Smooth muscle cell (in vitro differentiated cells): ENCODE measurements around the gene LRRK2. TPM values are rescaled to one million over a fixed set of nuclear protein-coding genes. Genes with fewer than 3 reads are reported as not detected.

Source experiments
- DNase-seq: peaks from one replicate; lab custom pipeline; 2025; ENCODE audit not compliant: unreplicated experiment; lab: John Stamatoyannopoulos, UW
- H2AFZ ChIP-seq: fragments of 200-600 bp; sonication (generic); 2 replicates; pipeline ENCODE4 v1.6.0; 2016; ENCODE audit warnings: antibody characterized with exemption, low read depth, mild to moderate bottlenecking
- H3F3A ChIP-seq: fragments of 200-600 bp; sonication (generic); 2 replicates; pipeline ENCODE4 v1.6.0; 2017; ENCODE audit warnings: antibody characterized with exemption, low read depth
- H3K27ac ChIP-seq: fragments of 200-600 bp; sonication (generic); 2 replicates; pipeline ENCODE4 v1.5.1; 2016; ENCODE audit warnings: low read depth, mild to moderate bottlenecking
- H3K27me3 ChIP-seq: fragments of 200-600 bp; sonication (generic); 2 replicates; pipeline ENCODE4 v1.6.1; 2016; ENCODE audit warnings: low read depth, mild to moderate bottlenecking
- H3K36me3 ChIP-seq: fragments of 200-600 bp; sonication (generic); 2 replicates; pipeline ENCODE4 v1.5.1; 2016; ENCODE audit warnings: low read depth
- H3K4me1 ChIP-seq: fragments of 200-600 bp; sonication (generic); 2 replicates; pipeline ENCODE4 v1.5.1; 2016; ENCODE audit warnings: low read depth
- H3K4me2 ChIP-seq: fragments of 200-600 bp; sonication (generic); 2 replicates; pipeline ENCODE4 v1.6.0; 2016; ENCODE audit warnings: mild to moderate bottlenecking
- H3K4me3 ChIP-seq: fragments of 200-600 bp; sonication (generic); 2 replicates; pipeline ENCODE4 v1.5.1; 2016; ENCODE audit warnings: mild to moderate bottlenecking
- H3K79me2 ChIP-seq: fragments of 200-600 bp; sonication (generic); 2 replicates; pipeline ENCODE4 v1.6.0; 2016; ENCODE audit warnings: low read depth, mild to moderate bottlenecking
- H3K9ac ChIP-seq: fragments of 200-600 bp; sonication (generic); 2 replicates; pipeline ENCODE4 v1.6.0; 2016; ENCODE audit warnings: low read depth
- H3K9me3 ChIP-seq: fragments of 200-600 bp; sonication (generic); replicated peaks from 2 replicates; pipeline ENCODE4 v1.5.1; 2016; ENCODE audit warnings: low read depth
- H4K20me1 ChIP-seq: fragments of 200-600 bp; sonication (generic); 2 replicates; pipeline ENCODE4 v1.6.0; 2016; ENCODE audit warnings: low read depth
- CTCF ChIP-seq: fragments of 200-600 bp; sonication (generic); IDR thresholded peaks from 2 replicates; pipeline ENCODE4 v1.5.1; 2017; ENCODE audit warnings: borderline replicate concordance, mild to moderate bottlenecking, antibody characterized with exemption; ENCODE audit not compliant: insufficient read depth, poor library complexity, severe bottlenecking
- WGBS: methylation state at CpG from one replicate; pipeline ENCODE4 v1.1.7; 2016; ENCODE audit warnings: low lambda C conversion rate; 5-methylcytosine and 5-hydroxymethylcytosine counted together
- polyA plus RNA-seq: library from polyadenylated mRNA; unstranded; fragments of >200 nt; fragmentation: Nextera tagmentation; extraction: Ambion mirVana; gene quantifications from 2 replicates; pipeline ENCODE4 v1.2.1, GENCODE V29; 2016
- total RNA-seq: library from RNA; depleted of rRNA; stranded (reverse); fragments of >200 nt; gene quantifications from 2 replicates; pipeline ENCODE4 v1.2.3, GENCODE V29; 2014

LRRK2 gene
- 0.27 TPM in 1 of 2 replicates, not detected in the other for total RNA-seq
- polyA plus RNA-seq, result not detected in 2 replicates

- peaks cover 30% of the 10 kb centered on the region for H3K27me3 ChIP-seq
- no peak within 1 kb of the TSS for H3K27ac ChIP-seq
- H3K9ac ChIP-seq, result peak within 1 kb of the TSS; percentile 30
- H2AFZ ChIP-seq, result peak within 1 kb of the TSS; percentile 91
- TF ChIP-seq CTCF, result no peak
- H3F3A ChIP-seq, result no peaks in the 10 kb centered on the region
- peak within 1 kb of the TSS; percentile 98 for H3K4me2 ChIP-seq
- no peaks in the 10 kb centered on the region for H3K36me3 ChIP-seq
- H3K4me3 ChIP-seq, result peak within 1 kb of the TSS; percentile 87
- WGBS, result 2% methylated on average over 75 of the region's 78 CpGs
- peak; percentile 41 for DNase-seq
- H4K20me1 ChIP-seq, result no peaks in the 10 kb centered on the region
- H3K79me2 ChIP-seq, result no peaks in the 10 kb centered on the region
- H3K4me1 ChIP-seq, result no peaks in the 10 kb centered on the region
- no peaks in the 10 kb centered on the region for H3K9me3 ChIP-seq
Observed at GRCh38 chr12:40224439-40225291, at the start of gene LRRK2. Gene LRRK2, plus strand, starts transcription at chr12:40224997. Its CDS starts 135 bp downstream, at chr12:40225132.

- no peak overlapping the region for H2AFZ ChIP-seq
- no peaks in the 10 kb centered on the region for H3K79me2 ChIP-seq
- WGBS, result 86% methylated on average over 2 of the region's 2 CpGs
- H3K9me3 ChIP-seq, result no peaks in the 10 kb centered on the region
- H3K36me3 ChIP-seq, result no peaks in the 10 kb centered on the region
- no peak overlapping the region for H3K27ac ChIP-seq
- no peaks in the 10 kb centered on the region for H4K20me1 ChIP-seq
- no peak overlapping the region for H3K9ac ChIP-seq
- no peak overlapping the region for H3K4me2 ChIP-seq
- no peaks in the 10 kb centered on the region for H3K4me1 ChIP-seq
- no peak for TF ChIP-seq CTCF
- H3K27me3 ChIP-seq, result no peaks in the 10 kb centered on the region
- no peak overlapping the region for H3K4me3 ChIP-seq
- no peak for DNase-seq
- no peaks in the 10 kb centered on the region for H3F3A ChIP-seq
Observed at GRCh38 chr12:40175045-40175444, 49.8 kb upstream of the LRRK2 start.

GRCh38 chr12:40175489-40175888 lies 49.3 kb upstream of the LRRK2 start:
- Histone ChIP-seq H3K27me3 (no peaks in the 10 kb centered on the region), H3K36me3 (no peaks in the 10 kb centered on the region), H3K4me1 (no peaks in the 10 kb centered on the region), H4K20me1 (no peaks in the 10 kb centered on the region), H2AFZ (no peak overlapping the region), H3K9me3 (no peaks in the 10 kb centered on the region), H3K79me2 (no peaks in the 10 kb centered on the region), H3K4me2 (no peak overlapping the region), H3F3A (no peaks in the 10 kb centered on the region), H3K4me3 (no peak overlapping the region), H3K27ac (no peak overlapping the region), H3K9ac (no peak overlapping the region)
- no peak for TF ChIP-seq CTCF
- no peak for DNase-seq
- 87% methylated on average over 3 of the region's 3 CpGs for whole genome bisulfite sequencing
